GM15510 (cell line): Measurements from ENCODE around the gene SPRY1.

Source experiments
- POLR2A ChIP-seq: IDR thresholded peaks from 3 replicates; pipeline ENCODE4 v1.6.1; 2011; ENCODE audit warnings: borderline replicate concordance; ENCODE audit not compliant: insufficient read length; ENCODE audit errors: extremely low read depth

The SPRY1 gene

GRCh38 chr4:123363729-123364128, 32.9 kb upstream of the SPRY1 start:
- TF ChIP-seq POLR2A, result no peak

DNA sequence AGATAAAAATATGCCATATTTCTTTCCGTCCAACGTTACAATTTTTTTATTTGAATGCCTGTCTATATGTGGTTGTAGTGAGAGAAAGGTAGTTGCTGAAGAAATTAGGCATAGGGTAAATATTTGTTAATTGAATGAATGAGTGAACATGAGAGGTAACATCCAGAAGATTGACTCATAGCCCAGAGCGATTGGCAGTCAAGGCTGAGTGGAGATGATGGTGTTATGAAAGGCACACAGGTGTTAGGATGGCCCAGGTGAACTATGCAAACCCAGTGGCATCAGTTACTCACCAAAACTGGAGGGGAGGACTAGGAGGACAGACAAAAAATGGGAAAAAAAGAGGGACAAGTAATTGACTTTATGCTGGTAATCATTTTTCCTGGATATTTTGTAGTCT, 31.7 kb upstream of the SPRY1 start:
- TF ChIP-seq POLR2A, result no peak

DNA sequence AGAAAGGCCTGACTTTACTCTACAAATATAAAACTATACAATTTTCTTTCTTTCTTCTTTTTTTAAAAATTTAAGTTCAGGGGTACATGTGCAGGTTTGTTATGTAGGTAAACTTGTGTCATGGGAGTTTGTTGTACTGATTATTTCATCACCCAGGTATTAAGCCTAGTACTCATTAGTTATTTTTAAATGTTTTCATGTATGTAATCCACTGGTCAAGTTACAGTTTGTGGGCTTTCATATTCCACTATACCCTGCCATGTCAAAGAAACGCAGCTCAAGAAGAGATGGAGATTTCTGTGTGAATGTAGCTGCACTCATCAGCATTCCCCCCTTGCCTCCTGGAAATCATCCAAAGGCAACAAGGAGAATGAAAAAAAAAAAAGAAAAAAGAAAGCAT, 31.2 kb upstream of the SPRY1 start:
- TF ChIP-seq POLR2A, result no peak

- TF ChIP-seq POLR2A, result no peak
Observed at GRCh38 chr4:123366144-123366748, 30.3 kb upstream of the SPRY1 start.

DNA sequence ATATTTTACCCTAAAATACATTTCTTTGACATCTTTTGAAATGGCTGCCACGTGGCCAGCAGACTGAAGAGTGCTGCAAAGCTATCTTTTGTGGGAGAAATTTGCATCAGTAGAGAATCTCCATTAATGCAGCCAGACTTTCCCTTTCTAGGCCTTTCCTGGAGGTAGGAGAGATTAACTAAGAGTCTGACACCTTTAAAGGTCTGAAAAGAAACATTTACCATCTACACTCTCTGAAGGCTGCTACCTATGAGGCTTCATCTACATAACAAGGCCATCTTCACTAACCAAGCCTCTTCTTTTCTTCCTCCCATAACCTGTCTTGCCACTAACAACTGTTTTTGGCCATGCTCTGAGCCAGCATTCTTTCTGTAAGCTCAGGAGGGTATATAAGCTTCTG, 17.8 kb upstream of the SPRY1 start:
- TF ChIP-seq POLR2A, result no peak

DNA sequence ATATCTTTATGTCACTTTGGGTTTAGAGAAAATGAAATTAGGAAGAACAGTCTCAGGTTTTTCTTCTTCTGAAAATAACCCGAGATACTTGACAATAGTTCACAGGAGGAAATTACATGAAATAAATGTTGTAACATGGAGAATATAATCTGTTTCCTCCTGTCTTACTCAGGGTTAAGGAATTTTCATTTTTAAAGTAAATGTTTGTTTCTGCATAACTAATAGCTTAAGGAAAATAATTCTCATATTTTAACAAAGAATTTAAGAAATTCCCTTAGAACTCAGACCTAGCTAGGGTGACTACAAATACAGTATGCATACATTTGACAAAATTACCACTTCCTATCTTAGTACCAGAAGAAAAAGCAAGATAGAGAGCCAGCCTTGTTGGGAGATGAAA, 17.2 kb upstream of the SPRY1 start:
- TF ChIP-seq POLR2A, result no peak

DNA sequence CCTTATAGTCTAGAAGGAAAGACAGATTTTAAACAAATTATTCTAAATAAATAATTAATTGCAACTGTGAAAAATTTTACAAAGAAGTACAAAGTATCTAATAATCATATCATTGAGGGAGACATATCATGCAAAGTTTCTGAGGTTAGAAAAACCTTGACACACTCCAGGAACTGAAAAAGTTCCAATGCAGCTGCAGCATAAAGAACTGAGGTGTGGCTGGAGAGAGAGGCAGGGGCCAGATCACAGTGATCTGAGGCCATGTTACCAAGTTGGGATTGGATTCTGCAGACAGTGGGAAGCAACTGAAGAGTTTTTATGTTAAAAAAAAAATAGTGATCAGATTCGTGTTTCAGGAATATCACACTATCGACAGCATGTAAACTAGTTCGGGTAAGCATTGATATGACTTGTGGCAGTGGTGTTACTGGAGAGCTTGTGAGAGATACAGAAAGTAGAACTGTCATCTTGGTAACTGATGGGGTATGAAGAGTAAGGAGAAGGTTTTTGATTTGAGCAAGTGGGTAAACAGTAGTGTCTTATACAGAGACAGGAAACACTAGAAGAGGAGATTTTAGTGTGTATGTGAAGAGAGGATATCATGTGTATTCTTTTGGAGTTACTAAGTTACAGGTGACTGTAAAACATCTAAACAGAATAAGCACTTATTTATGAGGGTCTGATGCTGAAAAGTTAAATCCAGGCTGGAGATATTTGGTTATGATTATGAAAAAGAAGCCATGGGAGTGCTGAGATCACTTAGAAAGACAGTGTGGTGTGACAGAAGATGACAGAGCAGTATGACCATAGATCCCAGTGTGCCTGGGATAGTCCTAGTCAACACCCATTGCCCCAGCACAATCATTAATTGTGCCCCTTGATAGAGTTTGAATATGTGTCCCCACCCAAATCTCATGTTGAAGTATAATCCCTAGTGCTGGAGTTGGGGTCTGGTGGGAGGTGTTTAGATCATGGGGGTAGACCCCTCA, 15.6 kb upstream of the SPRY1 start:
- no peak for TF ChIP-seq POLR2A

DNA sequence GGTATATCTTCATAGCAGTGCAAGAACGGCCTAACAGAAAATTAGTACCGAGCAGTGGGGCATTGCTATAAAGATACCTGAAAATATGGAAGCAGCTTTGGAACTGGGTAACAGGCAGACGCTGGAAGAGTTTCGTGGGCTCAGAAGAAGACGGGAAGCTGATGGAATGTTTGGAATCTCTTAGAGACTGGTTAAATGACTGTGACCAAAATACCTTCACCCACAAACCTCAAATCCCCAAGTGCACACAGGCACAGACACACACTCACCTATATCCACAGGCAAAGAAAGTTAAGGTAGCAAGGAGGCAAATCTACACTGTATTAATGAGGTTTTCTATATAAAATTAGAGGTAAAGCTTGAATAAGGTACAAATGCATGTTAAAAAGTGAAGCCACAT, 14.6 kb upstream of the SPRY1 start:
- no peak for TF ChIP-seq POLR2A

DNA sequence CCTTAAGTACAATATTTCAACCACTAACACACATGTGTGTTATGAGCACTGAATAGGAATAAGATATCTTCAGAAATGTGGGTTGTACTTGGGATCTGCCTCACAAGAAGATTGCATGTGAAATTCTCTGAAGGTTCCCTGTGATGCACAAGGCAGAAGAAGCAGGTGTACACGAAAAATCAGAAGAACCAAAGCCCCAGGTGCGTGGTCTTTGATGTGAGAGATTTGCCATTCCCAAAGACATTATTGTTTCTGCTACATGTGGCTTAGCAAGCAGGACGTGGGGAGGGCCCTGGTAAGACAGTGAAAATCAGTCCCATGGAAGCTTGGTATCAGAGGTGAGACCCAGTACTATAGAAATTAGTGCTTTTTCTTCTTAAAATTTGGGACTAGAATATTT, 13.0 kb upstream of the SPRY1 start:
- no peak for TF ChIP-seq POLR2A

DNA sequence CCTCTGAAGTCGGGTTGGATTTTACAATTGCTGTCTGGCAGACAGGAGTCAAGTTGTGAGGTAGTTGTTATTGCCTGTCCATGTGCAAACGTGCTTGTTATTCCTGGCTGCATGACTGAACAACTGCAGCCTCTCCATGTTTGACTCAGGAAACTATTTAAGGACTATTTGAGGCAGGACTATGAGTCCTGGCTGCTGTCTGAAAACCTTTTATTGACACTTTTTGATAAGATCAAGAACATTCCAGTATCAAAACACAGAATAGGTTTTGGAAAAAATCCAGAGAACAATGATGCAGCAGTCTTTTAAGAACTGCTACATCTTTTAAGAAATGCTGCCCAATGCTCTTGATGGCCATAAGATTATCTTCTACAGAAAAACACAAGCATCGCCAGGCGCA, 10.0 kb upstream of the SPRY1 start:
- no peak for TF ChIP-seq POLR2A

DNA sequence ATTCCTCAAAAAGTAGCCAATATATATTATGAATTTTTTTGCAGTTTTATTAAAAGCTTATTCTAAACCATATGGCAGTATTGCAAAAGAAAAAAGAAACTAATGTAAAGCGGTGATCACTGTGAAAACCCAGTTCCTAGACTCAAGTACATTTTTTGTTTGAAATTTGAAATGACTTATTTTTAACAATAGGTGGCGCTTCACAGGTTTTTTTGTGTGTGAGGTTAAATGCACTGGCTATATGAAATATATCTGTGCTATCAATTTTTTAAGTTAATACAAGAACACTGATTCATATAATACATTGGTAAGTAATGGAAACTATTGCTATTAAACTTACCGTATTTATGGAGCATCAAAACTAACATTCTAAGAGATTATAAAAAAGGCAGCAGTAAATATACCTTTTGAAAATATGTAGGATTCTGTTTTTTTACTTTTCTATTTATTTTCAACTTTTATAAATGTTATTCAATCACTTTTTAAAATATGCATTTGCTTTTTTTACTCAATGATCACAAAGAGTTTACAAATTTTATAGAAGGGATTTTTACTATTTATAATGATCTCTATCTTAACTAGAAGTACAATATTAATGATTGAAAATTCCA, 5.6 kb upstream of the SPRY1 start:
- no peak for TF ChIP-seq POLR2A

DNA sequence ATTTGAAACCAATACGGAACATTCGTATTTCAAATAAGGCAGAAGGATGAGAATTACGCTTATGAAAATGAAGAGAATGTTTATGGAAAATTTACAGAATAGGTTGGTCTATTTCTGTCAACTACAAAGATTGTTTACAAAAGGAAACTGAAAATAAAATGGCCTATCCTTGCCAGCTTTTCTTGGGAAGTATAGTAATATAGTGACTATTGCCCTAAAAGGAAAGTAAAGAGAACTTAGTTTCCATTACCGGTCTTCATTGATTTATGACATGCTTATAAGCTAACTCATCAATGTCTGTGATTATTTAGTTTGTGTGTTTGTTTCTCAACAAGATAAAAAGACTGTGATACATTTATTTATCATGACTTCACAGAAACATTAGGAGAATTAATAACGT, 2.9 kb upstream of the SPRY1 start:
- TF ChIP-seq POLR2A, result no peak

DNA sequence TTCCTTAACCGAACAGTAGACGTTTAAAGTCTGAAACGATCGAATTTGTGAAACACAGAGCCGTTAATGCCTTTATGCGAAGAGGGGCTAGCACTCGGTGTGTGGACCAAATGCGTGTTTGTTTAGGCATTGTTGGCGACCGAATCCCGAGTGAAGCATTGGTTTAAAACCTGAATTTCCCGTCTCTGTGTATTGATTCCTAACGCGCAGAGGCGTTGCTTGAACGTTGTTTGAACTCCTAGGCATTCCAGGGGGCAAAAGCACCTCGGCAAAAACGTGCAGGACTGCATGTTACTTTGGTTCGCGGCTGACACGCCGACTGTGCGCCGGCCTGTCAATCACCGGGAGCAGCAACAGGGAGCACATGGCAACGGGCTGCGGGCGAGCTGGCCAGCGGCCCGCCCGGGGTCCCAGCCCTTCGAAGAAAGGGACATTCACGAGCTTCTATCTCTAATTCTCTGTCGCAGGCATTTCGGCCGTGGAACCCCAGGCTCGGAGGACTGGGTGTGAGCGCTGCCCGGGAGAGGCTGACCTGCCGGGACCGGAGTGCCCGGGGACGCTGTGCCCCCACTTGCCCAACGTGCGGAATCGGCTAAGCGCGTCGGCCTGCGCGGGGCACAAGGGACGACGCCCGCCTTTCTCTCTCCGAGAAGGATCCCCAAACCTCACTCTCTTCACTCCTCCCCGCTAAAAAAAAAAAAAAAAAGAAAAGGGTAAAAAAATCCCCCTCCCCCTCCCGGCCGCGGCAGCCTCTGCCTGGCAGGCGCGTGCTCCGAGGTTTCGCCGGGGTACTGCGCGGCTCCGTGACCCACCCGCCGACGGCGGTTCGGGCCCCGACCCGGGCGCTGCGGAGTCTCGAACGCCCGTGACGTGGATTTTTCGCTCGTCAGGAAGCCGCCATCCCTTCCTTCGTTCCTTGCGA, 810 bp downstream of the SPRY1 start:
- no peak for TF ChIP-seq POLR2A

DNA sequence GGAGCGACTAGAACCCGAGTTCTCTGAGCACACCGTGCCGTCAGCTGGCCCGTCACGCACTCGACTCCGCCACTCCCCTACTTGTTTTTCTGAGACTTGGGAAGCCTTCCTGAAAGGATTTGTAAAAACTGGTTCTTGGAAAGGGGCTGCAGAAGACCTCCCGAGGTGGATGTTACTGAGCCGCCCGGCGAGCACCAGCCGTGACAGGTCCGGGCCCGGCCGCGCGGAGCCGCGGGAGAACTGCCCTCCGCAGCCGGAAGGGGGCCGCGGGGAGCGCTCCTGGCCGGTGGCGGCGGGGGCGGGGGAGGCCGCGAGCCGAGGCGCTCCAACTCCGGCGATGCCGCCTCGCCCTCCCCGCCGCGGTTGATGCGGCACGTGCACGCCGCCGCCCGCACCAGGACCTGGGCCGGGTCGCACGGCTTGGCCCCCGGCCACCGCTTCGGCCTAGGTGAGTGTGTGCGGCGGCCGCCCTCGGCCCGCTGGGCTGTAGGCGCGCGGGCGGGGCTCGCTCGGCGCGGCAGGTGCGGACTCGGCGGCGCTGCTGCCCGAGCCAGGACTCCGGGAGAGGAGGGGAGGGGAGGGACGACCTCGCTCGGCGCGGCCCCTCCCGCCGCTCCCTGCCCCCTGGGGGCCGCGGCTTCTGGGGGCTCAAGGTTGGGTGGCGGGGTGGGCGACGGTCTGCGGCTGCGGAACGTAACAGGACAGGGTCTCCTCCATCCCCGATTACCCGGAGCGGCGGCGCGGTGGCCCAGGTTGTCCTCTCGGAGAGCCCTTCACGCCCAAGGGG, 1.7 kb downstream of the SPRY1 start:
- TF ChIP-seq POLR2A, result no peak

GRCh38 chr4:123398853-123399626, 2.4 kb downstream of the SPRY1 start:
- TF ChIP-seq POLR2A, result no peak
